AG09309 (cell line): Measurements from ENCODE around the gene FAM98B.

Source experiments
- DNase-seq: peaks from one replicate; pipeline ENCODE4 v3.0.0-alpha.2; 2010; ENCODE audit warnings: low read depth
- H3K4me3 ChIP-seq: 2 replicates; pipeline ENCODE4 v1.5.1; 2011; ENCODE audit warnings: mild to moderate bottlenecking, low read depth, low read length, moderate library complexity; ENCODE audit not compliant: control insufficient read depth
- CTCF ChIP-seq: IDR thresholded peaks from 2 replicates; pipeline ENCODE4 v1.5.1; 2011; ENCODE audit warnings: mild to moderate bottlenecking, low read depth, low read length, inconsistent platforms; ENCODE audit not compliant: insufficient read depth, control insufficient read depth; ENCODE audit errors: missing control alignments

FAM98B gene

GRCh38 chr15:38481113-38481512, 27.2 kb downstream of the FAM98B start:
- TF ChIP-seq CTCF = no peak
- no peak overlapping the region for H3K4me3 ChIP-seq
- no peak for DNase-seq

- DNase-seq = no peak
- no peak overlapping the region for H3K4me3 ChIP-seq
- TF ChIP-seq CTCF = no peak
Observed at GRCh38 chr15:38481761-38482160, 27.8 kb downstream of the FAM98B start.

GRCh38 chr15:38482572-38482971, 28.6 kb downstream of the FAM98B start:
- H3K4me3 ChIP-seq = no peak overlapping the region
- TF ChIP-seq CTCF = no peak
- DNase-seq = no peak

- no peak for TF ChIP-seq CTCF
- H3K4me3 ChIP-seq = no peak overlapping the region
- no peak for DNase-seq
Observed at GRCh38 chr15:38486936-38487335, 33.0 kb downstream of the FAM98B start.

GRCh38 chr15:38487378-38487777, 33.5 kb downstream of the FAM98B start:
- no peak for DNase-seq
- TF ChIP-seq CTCF = no peak

GRCh38 chr15:38490242-38490922, 36.5 kb downstream of the FAM98B start:
- no peak overlapping the region for H3K4me3 ChIP-seq
- no peak for DNase-seq

More at GRCh38 chr15:38487378-38487777, 33.5 kb downstream of the FAM98B start:
- no peak overlapping the region for H3K4me3 ChIP-seq

More at GRCh38 chr15:38490242-38490922, 36.5 kb downstream of the FAM98B start:
- no peak for TF ChIP-seq CTCF
